Measurements from ENCODE around the gene RSU1. TPM values are rescaled to one million over a fixed set of nuclear protein-coding genes. Genes with fewer than 3 reads are reported as not detected.

RSU1 gene
- total and polyA plus RNA-seq, 2 donors (not counting 1 experiment from before 2014, with no cell fraction given) = 46.9 to 252 TPM

DNA sequence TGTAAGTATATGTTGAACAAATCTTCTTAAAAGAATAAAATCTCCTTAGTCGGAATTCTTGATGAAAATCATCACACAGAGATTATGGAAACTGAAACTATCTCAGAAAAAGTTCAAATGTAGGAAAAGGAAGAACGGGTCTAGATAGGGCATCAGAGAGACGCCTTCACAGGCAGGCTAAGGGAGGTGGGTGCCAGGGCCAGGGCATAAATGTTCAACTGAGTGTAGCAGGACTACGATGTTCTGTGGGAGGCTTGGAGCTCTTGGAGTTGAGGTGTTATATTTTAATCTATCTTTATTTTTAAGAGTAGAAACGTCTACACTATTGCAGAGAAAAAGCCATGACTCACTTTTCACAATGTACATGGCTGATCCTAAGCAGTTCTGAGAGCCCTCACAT, 101.2 kb downstream of the RSU1 start:
- Histone ChIP-seq H3K4me1 (ENCODE audit: control insufficient read depth, extremely low read depth, insufficient read depth, low read length) (no peaks in the 10 kb centered on the region), H2AFZ (ENCODE audit: low read length) (no peak overlapping the region), H3K27ac (ENCODE audit: insufficient read depth, low read length) (no peak overlapping the region), H3K27me3 (ENCODE audit: control insufficient read depth, insufficient read depth, low read length) (no peaks in the 10 kb centered on the region), H3K9me3 (ENCODE audit: control insufficient read depth, insufficient read depth, low read depth, low read length) (no peaks in the 10 kb centered on the region), H3K36me3 (ENCODE audit: control insufficient read depth, insufficient read depth, low read length) (no peaks in the 10 kb centered on the region), H3K4me2 (ENCODE audit: extremely low read depth, insufficient read depth, low read length) (no peak overlapping the region), H3K79me2 (ENCODE audit: control insufficient read depth, insufficient read depth, low read length) (no peaks in the 10 kb centered on the region), H4K20me1 (ENCODE audit: control insufficient read depth, extremely low read depth, insufficient read depth, low read length) (no peaks in the 10 kb centered on the region), H3K9ac (ENCODE audit: insufficient read depth, low read length) (no peak overlapping the region), H3K4me3 (replicated peaks in 1 of 4; ENCODE audit: control extremely low read depth in 1 of 4, insufficient read depth in 1 of 4, low read depth in 3 of 4, low read length in 4 of 4) (no peak overlapping the region)
- TF ChIP-seq, protein P1, sequence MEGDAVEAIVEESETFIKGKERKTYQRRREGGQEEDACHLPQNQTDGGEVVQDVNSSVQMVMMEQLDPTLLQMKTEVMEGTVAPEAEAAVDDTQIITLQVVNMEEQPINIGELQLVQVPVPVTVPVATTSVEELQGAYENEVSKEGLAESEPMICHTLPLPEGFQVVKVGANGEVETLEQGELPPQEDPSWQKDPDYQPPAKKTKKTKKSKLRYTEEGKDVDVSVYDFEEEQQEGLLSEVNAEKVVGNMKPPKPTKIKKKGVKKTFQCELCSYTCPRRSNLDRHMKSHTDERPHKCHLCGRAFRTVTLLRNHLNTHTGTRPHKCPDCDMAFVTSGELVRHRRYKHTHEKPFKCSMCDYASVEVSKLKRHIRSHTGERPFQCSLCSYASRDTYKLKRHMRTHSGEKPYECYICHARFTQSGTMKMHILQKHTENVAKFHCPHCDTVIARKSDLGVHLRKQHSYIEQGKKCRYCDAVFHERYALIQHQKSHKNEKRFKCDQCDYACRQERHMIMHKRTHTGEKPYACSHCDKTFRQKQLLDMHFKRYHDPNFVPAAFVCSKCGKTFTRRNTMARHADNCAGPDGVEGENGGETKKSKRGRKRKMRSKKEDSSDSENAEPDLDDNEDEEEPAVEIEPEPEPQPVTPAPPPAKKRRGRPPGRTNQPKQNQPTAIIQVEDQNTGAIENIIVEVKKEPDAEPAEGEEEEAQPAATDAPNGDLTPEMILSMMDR (conservative IDR thresholded peaks at IDR 0.05 in 1 of 2, IDR thresholded peaks at IDR 0.05 in 1 of 2; ENCODE audit: low read depth in 1 of 2, low read length in 2 of 2) = no peak
- DNase-seq (ENCODE audit: low read depth in 2 of 2) = no peak

DNA sequence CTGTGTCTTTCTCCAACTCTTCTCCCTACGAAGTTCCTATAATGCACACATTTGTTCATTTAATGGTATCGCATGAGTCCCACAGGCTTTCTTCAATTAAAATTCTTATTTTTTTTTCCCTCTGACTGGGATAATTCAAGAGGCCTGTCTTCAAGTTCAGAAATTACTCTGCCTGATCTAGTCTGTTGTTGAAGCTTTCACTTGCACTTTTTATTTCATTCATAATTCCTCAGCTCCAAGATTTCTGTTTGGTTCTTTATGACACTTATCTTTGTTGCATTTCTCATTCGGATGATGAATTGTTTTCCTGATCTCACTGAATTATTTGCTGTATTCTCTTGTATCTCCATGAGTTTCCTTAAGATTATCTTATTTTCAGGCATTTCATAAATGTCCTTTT, 103.9 kb downstream of the RSU1 start:
- Histone ChIP-seq H3K4me2 (ENCODE audit: extremely low read depth, insufficient read depth, low read length) (no peak overlapping the region), H3K9me3 (ENCODE audit: control insufficient read depth, insufficient read depth, low read depth, low read length) (no peaks in the 10 kb centered on the region), H3K36me3 (ENCODE audit: control insufficient read depth, insufficient read depth, low read length) (no peaks in the 10 kb centered on the region), H3K4me1 (ENCODE audit: control insufficient read depth, extremely low read depth, insufficient read depth, low read length) (no peaks in the 10 kb centered on the region), H4K20me1 (ENCODE audit: control insufficient read depth, extremely low read depth, insufficient read depth, low read length) (no peaks in the 10 kb centered on the region), H3K9ac (ENCODE audit: insufficient read depth, low read length) (no peak overlapping the region), H3K79me2 (ENCODE audit: control insufficient read depth, insufficient read depth, low read length) (no peaks in the 10 kb centered on the region), H3K27me3 (ENCODE audit: control insufficient read depth, insufficient read depth, low read length) (no peaks in the 10 kb centered on the region), H2AFZ (ENCODE audit: low read length) (no peak overlapping the region), H3K4me3 (replicated peaks in 1 of 4; ENCODE audit: control extremely low read depth in 1 of 4, insufficient read depth in 1 of 4, low read depth in 3 of 4, low read length in 4 of 4) (no peak overlapping the region), H3K27ac (ENCODE audit: insufficient read depth, low read length) (no peak overlapping the region)
- TF ChIP-seq, protein P1 (conservative IDR thresholded peaks at IDR 0.05 in 1 of 2, IDR thresholded peaks at IDR 0.05 in 1 of 2; ENCODE audit: low read depth in 1 of 2, low read length in 2 of 2) = no peak
- no peak for TF ChIP-seq EZH2 (IDR thresholded peaks at IDR 0.05; ENCODE audit: low read length, missing control alignments)
- no peak for DNase-seq (ENCODE audit: low read depth in 2 of 2)

DNA sequence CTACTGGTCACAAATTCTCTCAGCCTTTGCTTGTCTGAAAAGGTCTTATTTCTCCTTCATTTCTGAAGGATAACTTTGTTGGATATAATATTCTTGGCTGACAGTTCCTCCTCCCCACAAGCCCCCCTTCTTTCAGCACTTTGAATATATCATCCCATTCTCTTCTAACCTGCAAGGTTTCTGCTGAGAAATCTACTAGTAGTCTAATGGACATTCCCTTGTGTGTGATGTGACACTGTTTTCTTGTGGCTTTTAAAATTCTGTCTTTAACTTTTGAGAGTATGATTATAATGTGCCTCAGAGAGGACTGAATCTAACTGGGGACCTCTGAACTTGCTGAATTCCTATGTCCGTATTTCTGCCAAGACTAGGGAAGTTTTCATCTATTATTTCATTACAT, 104.3 kb downstream of the RSU1 start:
- Histone ChIP-seq H3K27me3 (ENCODE audit: control insufficient read depth, insufficient read depth, low read length) (no peaks in the 10 kb centered on the region), H2AFZ (ENCODE audit: low read length) (no peak overlapping the region), H3K36me3 (ENCODE audit: control insufficient read depth, insufficient read depth, low read length) (no peaks in the 10 kb centered on the region), H3K4me2 (ENCODE audit: extremely low read depth, insufficient read depth, low read length) (no peak overlapping the region), H3K79me2 (ENCODE audit: control insufficient read depth, insufficient read depth, low read length) (no peaks in the 10 kb centered on the region), H3K9me3 (ENCODE audit: control insufficient read depth, insufficient read depth, low read depth, low read length) (no peaks in the 10 kb centered on the region), H3K4me1 (ENCODE audit: control insufficient read depth, extremely low read depth, insufficient read depth, low read length) (no peaks in the 10 kb centered on the region), H3K9ac (ENCODE audit: insufficient read depth, low read length) (no peak overlapping the region), H4K20me1 (ENCODE audit: control insufficient read depth, extremely low read depth, insufficient read depth, low read length) (no peaks in the 10 kb centered on the region), H3K27ac (ENCODE audit: insufficient read depth, low read length) (no peak overlapping the region), H3K4me3 (replicated peaks in 1 of 4; ENCODE audit: control extremely low read depth in 1 of 4, insufficient read depth in 1 of 4, low read depth in 3 of 4, low read length in 4 of 4) (no peak overlapping the region)
- DNase-seq (ENCODE audit: low read depth in 2 of 2) = no peak
- no peak for TF ChIP-seq EZH2 (IDR thresholded peaks at IDR 0.05; ENCODE audit: low read length, missing control alignments)
- TF ChIP-seq, protein P1 (conservative IDR thresholded peaks at IDR 0.05 in 1 of 2, IDR thresholded peaks at IDR 0.05 in 1 of 2; ENCODE audit: low read depth in 1 of 2, low read length in 2 of 2) = no peak
